Fibroblast of skin of left quadriceps (primary cell): ENCODE data around the gene INTS15.

Experiments
- DNase-seq, 2 experiments: peaks; one replicate each; pipeline ENCODE4 v3.0.0-alpha.2; 2013; ENCODE audit warnings: low read depth in 2 of 2

Gene INTS15

GRCh38 chr7:6589829-6590644 lies at the start of gene INTS15:
TSS of gene INTS15 (plus strand) at chr7:6590021. CDS start at chr7:6590284, 263 bp downstream.
- peak; percentile 47 to 53 for DNase-seq

- no peak for DNase-seq
Measured at GRCh38 chr7:6542368-6542767, 47.5 kb upstream of the INTS15 start.

GRCh38 chr7:6545398-6546126 lies 44.3 kb upstream of the INTS15 start:
- no peak for DNase-seq

- DNase-seq, result no peak
Measured at GRCh38 chr7:6546498-6547251, 43.1 kb upstream of the INTS15 start.

GRCh38 chr7:6547400-6547799 lies 42.4 kb upstream of the INTS15 start:
- DNase-seq, result no peak

GRCh38 chr7:6551016-6551511 lies 38.8 kb upstream of the INTS15 start, which contains the start of gene GRID2IP:
TSS of gene GRID2IP (minus strand) at chr7:6551461. CDS start at chr7:6551436, 25 bp downstream.
- DNase-seq, result no peak

GRCh38 chr7:6553448-6554044 lies 36.3 kb upstream of the INTS15 start:
- DNase-seq, result no peak

GRCh38 chr7:6554848-6555247 lies 35.0 kb upstream of the INTS15 start:
- DNase-seq, result no peak

- DNase-seq, result no peak
Measured at GRCh38 chr7:6556196-6556595, 33.6 kb upstream of the INTS15 start.

- DNase-seq, result peak in 1 of 2 experiments; percentile 9
Measured at GRCh38 chr7:6558837-6559236, 31.0 kb upstream of the INTS15 start.

GRCh38 chr7:6559896-6560295 lies 29.9 kb upstream of the INTS15 start:
- no peak for DNase-seq

- no peak for DNase-seq
Measured at GRCh38 chr7:6562106-6562505, 27.7 kb upstream of the INTS15 start.

- no peak for DNase-seq
Measured at GRCh38 chr7:6563936-6564770, 25.7 kb upstream of the INTS15 start.

- no peak for DNase-seq
Measured at GRCh38 chr7:6565655-6566054, 24.2 kb upstream of the INTS15 start.

- DNase-seq, result no peak
Measured at GRCh38 chr7:6567886-6568285, 21.9 kb upstream of the INTS15 start.

- no peak for DNase-seq
Measured at GRCh38 chr7:6571160-6571779, 18.6 kb upstream of the INTS15 start.

GRCh38 chr7:6575281-6576023 lies 14.4 kb upstream of the INTS15 start:
- no peak for DNase-seq

GRCh38 chr7:6576024-6576866 lies 13.6 kb upstream of the INTS15 start:
- DNase-seq, result no peak
